ENCODE results near the gene C19orf85. TPM values are rescaled to one million over a fixed set of nuclear protein-coding genes. Genes with fewer than 3 reads are reported as not detected.

The C19orf85 gene
- total RNA-seq, 4 donors from 2014 or later: not detected

DNA sequence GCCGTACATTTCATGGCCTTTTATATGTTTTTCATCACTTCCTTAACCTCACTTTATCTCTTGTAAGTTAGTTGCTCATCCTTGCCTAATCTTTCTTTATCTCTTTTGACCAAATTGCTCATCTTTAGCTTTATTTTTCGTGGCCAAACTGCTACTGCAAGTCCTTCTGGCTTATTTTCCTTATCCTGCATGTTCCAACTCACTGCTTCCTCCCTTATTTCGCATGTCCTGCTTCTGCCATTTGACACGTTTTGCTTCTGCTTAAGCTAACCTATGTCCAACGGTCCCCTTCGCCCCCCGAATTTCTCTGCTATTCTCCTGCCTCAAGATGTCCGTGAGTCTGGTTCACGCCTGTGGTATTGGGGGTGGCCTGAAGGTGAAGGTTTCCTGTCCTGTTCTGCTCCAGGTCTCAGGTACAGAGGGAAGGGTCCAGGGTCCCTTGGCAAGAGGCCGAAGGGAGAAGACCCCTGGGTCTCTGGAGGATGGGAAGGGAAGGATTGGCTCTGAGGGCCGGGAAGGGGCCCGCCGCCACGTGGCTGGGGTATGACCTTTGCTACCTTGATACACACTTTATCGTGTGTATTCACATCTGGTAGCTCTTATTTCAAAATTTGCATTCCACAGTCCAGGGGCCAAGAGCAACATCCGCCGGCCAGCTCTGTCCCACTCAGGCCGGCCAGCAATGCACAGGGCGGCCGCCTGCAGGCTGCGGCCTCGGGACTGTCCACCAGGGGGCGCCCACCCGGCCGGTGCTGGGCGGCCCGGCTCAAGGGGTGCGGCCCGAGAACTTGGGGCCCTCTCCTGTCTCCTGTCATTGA, 2.9 kb upstream of the C19orf85 start:
- intact Hi-C loops (cut with DNase I; ENCODE audit: low total_unique reads): no loop called here
- no peak overlapping the region for H3K4me3 ChIP-seq (ENCODE audit: low read depth, poor library complexity, severe bottlenecking)
- TF ChIP-seq, protein P1, sequence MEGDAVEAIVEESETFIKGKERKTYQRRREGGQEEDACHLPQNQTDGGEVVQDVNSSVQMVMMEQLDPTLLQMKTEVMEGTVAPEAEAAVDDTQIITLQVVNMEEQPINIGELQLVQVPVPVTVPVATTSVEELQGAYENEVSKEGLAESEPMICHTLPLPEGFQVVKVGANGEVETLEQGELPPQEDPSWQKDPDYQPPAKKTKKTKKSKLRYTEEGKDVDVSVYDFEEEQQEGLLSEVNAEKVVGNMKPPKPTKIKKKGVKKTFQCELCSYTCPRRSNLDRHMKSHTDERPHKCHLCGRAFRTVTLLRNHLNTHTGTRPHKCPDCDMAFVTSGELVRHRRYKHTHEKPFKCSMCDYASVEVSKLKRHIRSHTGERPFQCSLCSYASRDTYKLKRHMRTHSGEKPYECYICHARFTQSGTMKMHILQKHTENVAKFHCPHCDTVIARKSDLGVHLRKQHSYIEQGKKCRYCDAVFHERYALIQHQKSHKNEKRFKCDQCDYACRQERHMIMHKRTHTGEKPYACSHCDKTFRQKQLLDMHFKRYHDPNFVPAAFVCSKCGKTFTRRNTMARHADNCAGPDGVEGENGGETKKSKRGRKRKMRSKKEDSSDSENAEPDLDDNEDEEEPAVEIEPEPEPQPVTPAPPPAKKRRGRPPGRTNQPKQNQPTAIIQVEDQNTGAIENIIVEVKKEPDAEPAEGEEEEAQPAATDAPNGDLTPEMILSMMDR (IDR thresholded peaks at IDR 0.05): peak in 1 of 3 donors; percentile 78
- TF ChIP-seq POLR2A (IDR thresholded peaks at IDR 0.05): no peak
- DNase-seq (ENCODE audit: low spot score in 2 of 2): no peak
- WGBS, 2 donors: 31 to 32% methylated on average over 29 of the region's 29 CpGs

DNA sequence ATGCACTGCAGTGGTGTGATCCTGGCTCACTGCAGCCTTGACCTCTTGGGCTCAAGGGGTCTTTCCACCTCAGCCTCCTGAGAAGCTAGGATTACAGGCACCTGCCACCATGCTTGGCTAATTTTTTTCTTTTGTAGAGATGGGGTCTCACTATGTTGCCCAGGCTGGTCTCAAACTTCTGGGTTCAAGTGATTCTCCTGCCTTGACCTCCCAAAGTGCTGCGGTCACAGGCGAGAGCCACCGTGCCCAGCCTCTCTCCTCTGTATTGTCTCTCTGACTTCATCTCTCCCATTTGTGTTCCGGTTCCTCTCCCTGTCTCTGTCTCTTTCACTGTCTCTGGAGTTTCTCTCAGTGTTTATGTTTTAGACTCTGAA, 1.7 kb upstream of the C19orf85 start:
- intact Hi-C loops (cut with DNase I; ENCODE audit: low total_unique reads): no loop called here
- DNase-seq (ENCODE audit: low spot score in 2 of 2): no peak
- no peak overlapping the region for H3K4me3 ChIP-seq (ENCODE audit: low read depth, poor library complexity, severe bottlenecking)
- no peak for TF ChIP-seq POLR2A (IDR thresholded peaks at IDR 0.05)
- TF ChIP-seq, protein P1 (IDR thresholded peaks at IDR 0.05): no peak
- WGBS, 2 donors: 64 to 94% methylated on average over 4 of the region's 4 CpGs

DNA sequence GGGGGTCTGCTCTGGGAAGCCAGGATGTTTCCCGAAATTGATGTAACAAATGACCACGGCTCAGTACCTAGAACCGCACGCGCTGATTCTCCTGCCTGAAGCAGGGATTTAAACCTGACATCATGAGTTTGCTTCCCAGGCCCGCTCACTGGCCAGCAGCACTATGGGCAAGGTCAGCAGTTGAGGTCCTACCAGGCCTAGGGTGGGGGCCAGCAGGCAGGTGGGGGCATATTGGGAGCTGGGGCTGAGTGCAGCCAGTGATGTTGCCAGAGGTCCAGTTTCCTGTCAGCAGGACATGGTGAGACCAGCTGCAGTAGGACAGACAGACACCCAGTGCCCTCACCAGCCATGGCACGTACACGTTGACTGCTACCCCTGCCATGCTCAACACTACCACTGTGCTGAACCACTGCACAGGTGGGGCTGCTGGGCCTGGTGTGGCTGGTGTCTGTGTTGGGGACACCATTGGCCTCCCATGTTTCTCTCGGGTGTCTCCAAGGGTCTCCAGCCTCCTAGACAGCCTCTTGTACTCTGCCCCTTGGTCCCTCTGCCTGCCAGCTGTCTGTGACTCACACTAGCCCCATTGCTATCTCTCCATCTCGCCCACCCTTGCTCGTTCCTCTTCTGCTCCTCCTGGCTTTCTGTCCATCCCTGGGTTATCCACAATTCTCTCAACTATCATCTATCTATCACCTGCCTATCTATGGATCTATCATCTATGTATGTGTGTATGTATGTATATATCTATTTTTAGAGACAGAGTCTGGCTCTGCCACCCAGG, 1.1 kb upstream of the C19orf85 start:
- intact Hi-C loops (cut with DNase I; ENCODE audit: low total_unique reads): no loop called here
- TF ChIP-seq, protein P1 (IDR thresholded peaks at IDR 0.05): no peak
- TF ChIP-seq POLR2A (IDR thresholded peaks at IDR 0.05): no peak
- WGBS, 2 donors: 72 to 79% methylated on average over 11 of the region's 11 CpGs
- DNase-seq (ENCODE audit: low spot score in 2 of 2): no peak
- H3K4me3 ChIP-seq (ENCODE audit: low read depth, poor library complexity, severe bottlenecking): no peak overlapping the region

DNA sequence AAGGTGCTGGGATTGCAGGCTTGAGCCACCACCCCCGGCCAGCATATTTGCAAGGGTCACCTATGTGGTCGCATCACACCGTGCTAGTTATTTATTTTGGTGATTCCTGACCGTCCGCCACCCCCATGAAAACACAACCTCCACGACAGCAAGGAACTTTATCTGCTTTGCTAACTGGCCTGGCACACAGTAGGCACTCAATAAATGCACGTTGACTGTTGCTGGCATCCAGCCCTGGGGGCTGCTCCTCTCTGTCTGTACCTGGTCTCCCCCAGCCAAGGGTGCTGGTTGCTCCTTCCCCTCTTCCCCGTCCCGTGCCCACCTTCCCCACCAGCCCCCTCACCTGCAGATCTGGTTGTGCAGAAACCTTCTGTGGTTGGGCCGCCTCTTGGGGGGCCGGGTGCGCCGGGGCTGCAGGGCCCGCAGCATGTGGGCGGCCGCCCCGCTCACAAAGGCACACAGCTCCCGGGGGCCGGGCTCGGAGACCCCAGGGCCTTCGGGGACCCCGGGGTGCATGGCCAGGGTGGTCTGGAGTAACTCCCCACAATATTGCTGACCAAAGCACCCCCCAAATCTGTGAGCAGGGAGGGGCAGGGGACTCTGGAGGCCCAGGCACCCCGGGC, 401 bp downstream of the C19orf85 start:
- WGBS, 2 donors: 72 to 80% methylated on average over 21 to 22 of the region's 23 CpGs
- TF ChIP-seq POLR2A (IDR thresholded peaks at IDR 0.05): no peak
- TF ChIP-seq, protein P1 (IDR thresholded peaks at IDR 0.05): no peak
- no peak overlapping the region for H3K4me3 ChIP-seq (ENCODE audit: low read depth, poor library complexity, severe bottlenecking)
- intact Hi-C loops (cut with DNase I; ENCODE audit: low total_unique reads): no loop called here
- no peak for DNase-seq (ENCODE audit: low spot score in 2 of 2)

DNA sequence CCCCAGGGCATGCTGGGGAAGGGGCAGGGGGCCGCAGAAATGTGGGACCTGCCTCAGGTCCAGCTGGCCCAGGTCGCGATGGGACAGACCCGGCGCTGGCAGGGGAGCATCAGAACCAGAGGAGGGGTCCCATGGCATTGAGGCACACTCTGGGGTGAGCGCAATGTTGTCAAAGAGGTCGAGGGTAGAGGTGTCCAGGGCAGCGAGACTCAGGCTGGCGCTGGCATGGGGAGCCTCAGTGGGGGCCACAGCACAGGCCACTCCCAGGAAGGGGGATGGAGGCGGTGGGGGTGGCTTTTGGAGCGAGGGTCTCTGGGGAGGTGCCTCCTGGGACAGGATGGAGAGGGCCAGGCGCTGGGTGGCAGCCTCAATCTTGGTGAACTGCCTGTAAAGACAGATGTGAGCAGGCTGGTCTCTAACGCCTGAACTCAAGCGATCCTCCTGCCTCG, 944 bp downstream of the C19orf85 start:
- no peak overlapping the region for H3K4me3 ChIP-seq (ENCODE audit: low read depth, poor library complexity, severe bottlenecking)
- intact Hi-C loops (cut with DNase I; ENCODE audit: low total_unique reads): no loop called here
- no peak for TF ChIP-seq POLR2A (IDR thresholded peaks at IDR 0.05)
- TF ChIP-seq, protein P1 (IDR thresholded peaks at IDR 0.05): no peak
- no peak for DNase-seq (ENCODE audit: low spot score in 2 of 2)
- 73 to 84% methylated on average over 10 to 15 of the region's 15 CpGs for WGBS, 2 donors
